ENCODE measurements around the gene EXOC6.

DNA sequence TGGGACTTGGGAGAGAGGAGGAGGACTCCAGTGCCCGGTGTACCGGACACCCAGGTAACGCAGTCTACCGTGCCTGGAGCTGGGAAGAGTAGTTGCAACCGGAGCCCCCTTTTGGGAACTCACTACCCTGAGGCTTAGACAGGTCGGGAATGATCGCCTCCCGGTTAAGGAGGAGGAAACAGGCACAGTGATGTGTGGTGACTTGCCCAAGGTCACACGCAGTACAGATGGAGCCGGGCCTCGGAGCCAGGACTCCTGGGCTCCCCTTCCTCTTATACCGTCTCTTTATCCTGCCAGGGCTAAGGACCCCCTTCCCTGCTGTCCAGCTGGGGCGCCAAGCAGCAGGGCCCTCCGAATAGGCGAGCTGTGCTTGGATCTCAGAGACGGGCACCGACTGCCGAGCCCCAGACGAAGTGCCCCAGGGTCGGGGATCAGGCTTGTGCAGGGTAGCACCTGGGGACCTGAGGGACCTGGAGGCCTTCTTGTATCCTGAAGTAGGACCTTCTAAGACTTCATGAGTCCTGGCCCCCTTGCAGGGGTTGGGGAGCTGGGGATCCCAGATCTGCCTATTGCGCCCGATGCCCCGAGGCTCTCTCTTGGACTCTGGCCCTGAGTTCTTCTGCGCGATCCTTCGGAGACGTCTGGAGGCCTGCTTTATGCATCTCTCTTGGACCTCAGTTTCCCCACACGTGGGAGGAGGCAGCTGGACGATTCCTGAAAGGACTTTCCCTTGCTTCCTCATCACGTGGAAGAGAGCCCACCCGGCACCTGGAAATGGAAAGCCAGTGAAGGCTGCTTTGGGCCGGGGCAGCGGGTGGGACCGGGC lies 224.6 kb downstream of the EXOC6 start:
- no peak for TF ChIP-seq CBX3 (IDR thresholded peaks at IDR 0.05; ENCODE audit: borderline replicate concordance, low read depth)
- TF ChIP-seq TCF12 (IDR thresholded peaks at IDR 0.05; ENCODE audit: low read depth, low read length), result no peak
- no peak for TF ChIP-seq MYC (IDR thresholded peaks at IDR 0.05; ENCODE audit: insufficient read depth, insufficient read length, insufficient replicate concordance, low read length, severe bottlenecking)
- TF ChIP-seq POLR2A (IDR thresholded peaks at IDR 0.05; ENCODE audit: low read depth, low read length), result no peak
